ENCODE measurements around the gene MSL2. TPM values are rescaled to one million over a fixed set of nuclear protein-coding genes. Genes with fewer than 3 reads are reported as not detected.
A peak's percentile ranks its signal among the peaks of the same experiment; 100 is the strongest.

MSL2 gene
- total and polyA plus RNA-seq, 11 donors: 3.8 to 29.0 (median 19.1) TPM

GRCh38 chr3:136197159-136197793 is 1.1 kb upstream of the MSL2 start:
- ATAC-seq: no peak
- 14 to 16% (median 16%) methylated on average over 15 of the region's 15 CpGs for WGBS, 4 donors
- H3K27ac ChIP-seq: peak overlapping the region; percentile 95 to 100 (median 100)
- peaks cover 3 to 31% (median 21%) of the 10 kb centered on the region in 12 donors for H3K4me1 ChIP-seq
- no peaks in the 10 kb centered on the region for H3K36me3 ChIP-seq
- H3K4me3 ChIP-seq: peak overlapping the region; percentile 2 to 98 (median 85)
- intact Hi-C loops (cut with DNase I): loop anchor here in 9 of 10 donors (2.0 to 10.0 kb wide), 10 partner anchors 50 to 558 kb away; partner anchors contain the start of genes PCCB (in 4 of the 9), STAG1 (in 4 of the 9) and PPP2R3A (in 1 of the 9)
- no peak for TF ChIP-seq CTCF (IDR thresholded peaks at IDR 0.05)
- no peak for TF ChIP-seq POLR2A (IDR thresholded peaks at IDR 0.05)
- DNase-seq: no peak
- no peaks in the 10 kb centered on the region for H3K9me3 ChIP-seq
- no peaks in the 10 kb centered on the region for H3K27me3 ChIP-seq

- intact Hi-C loops (cut with DNase I): loop anchor here in 9 of 10 donors (1.0 to 10.0 kb wide), 11 partner anchors 51 to 558 kb away; partner anchors contain the start of genes PCCB (in 7 of the 9), STAG1 (in 4 of the 9) and PPP2R3A (in 1 of the 9)
- WGBS, 4 donors: 0% methylated on average over 48 to 64 of the region's 64 CpGs
- H3K27me3 ChIP-seq: no peaks in the 10 kb centered on the region
These were observed 445 bp upstream of the MSL2 start for GRCh38 chr3:136196401-136197158.

GRCh38 chr3:136195258-136196063 is 674 bp downstream of the MSL2 start:
- peaks cover 3 to 48% (median 35%) of the 10 kb centered on the region in 12 donors for H3K4me1 ChIP-seq
- DNase-seq (peak; percentile 84 to 91 (median 87)), ATAC-seq (peak; percentile 8 to 71 (median 40))
- no peaks in the 10 kb centered on the region for H3K27me3 ChIP-seq
- no peaks in the 10 kb centered on the region for H3K9me3 ChIP-seq
- WGBS, 4 donors: 0 to 1% (median 0%) methylated on average over 13 to 103 of the region's 103 CpGs
- TF ChIP-seq POLR2A (IDR thresholded peaks at IDR 0.05) (no peak), CTCF (IDR thresholded peaks at IDR 0.05) (no peak)
- H3K4me3 ChIP-seq: peak overlapping the region; percentile 71 to 98 (median 86)
- H3K36me3 ChIP-seq: no peaks in the 10 kb centered on the region
- H3K27ac ChIP-seq: peak overlapping the region; percentile 95 to 100 (median 100)
- intact Hi-C loops (cut with DNase I): loop anchor here in 9 of 10 donors (1.0 to 10.0 kb wide), 11 partner anchors 51 to 559 kb away; partner anchors contain the start of genes PCCB (in 7 of the 9), STAG1 (in 4 of the 9) and PPP2R3A (in 1 of the 9)

More at GRCh38 chr3:136196401-136197158, 445 bp upstream of the MSL2 start:
- Histone ChIP-seq H3K4me3 (peak overlapping the region; percentile 71 to 98 (median 86)), H3K4me1 (peaks cover 3 to 38% (median 25%) of the 10 kb centered on the region in 12 donors), H3K9me3 (no peaks in the 10 kb centered on the region), H3K36me3 (no peaks in the 10 kb centered on the region), H3K27ac (peak overlapping the region; percentile 95 to 100 (median 100))
- ATAC-seq: peak; percentile 88 to 96 (median 92)
- peak; percentile 99 for DNase-seq
- peak in 1 of 12 donors; percentile 5 for TF ChIP-seq CTCF (IDR thresholded peaks at IDR 0.05)
- TF ChIP-seq POLR2A (IDR thresholded peaks at IDR 0.05): peak in 1 of 2 donors; percentile 74
